ENCODE data around the gene ZC3H18. TPM values are rescaled to one million over a fixed set of nuclear protein-coding genes. Genes with fewer than 3 reads are reported as not detected.
"Not testable (repeated sequence)": the region's sequence is repeated elsewhere in the genome, so short reads cannot be mapped to it uniquely, and the experiment has no call there.

Gene ZC3H18
- total RNA-seq, 1 donor, result 13.3 TPM

- no peak for TF ChIP-seq CTCF (IDR thresholded peaks at IDR 0.05; ENCODE audit: insufficient read depth, low read length)
- no peak overlapping the region for H3K4me3 ChIP-seq (ENCODE audit: low read depth, low read length)
- DNase-seq (ENCODE audit: low read depth), result no peak
These were observed 37.9 kb downstream of the ZC3H18 start for GRCh38 chr16:88608076-88608475.

- not testable (repeated sequence) for H3K4me3 ChIP-seq (ENCODE audit: low read depth, low read length); DNase-seq (ENCODE audit: low read depth)
These were observed 39.2 kb downstream of the ZC3H18 start for GRCh38 chr16:88609426-88609825.

GRCh38 chr16:88610080-88610479, 39.9 kb downstream of the ZC3H18 start:
- TF ChIP-seq CTCF (IDR thresholded peaks at IDR 0.05; ENCODE audit: insufficient read depth, low read length), result peak; percentile 12
- no peak overlapping the region for H3K4me3 ChIP-seq (ENCODE audit: low read depth, low read length)
- no peak for DNase-seq (ENCODE audit: low read depth)

GRCh38 chr16:88610909-88611812, 41.0 kb downstream of the ZC3H18 start:
- H3K4me3 ChIP-seq (ENCODE audit: low read depth, low read length), result no peak overlapping the region
- no peak for DNase-seq (ENCODE audit: low read depth)
- no peak for TF ChIP-seq CTCF (IDR thresholded peaks at IDR 0.05; ENCODE audit: insufficient read depth, low read length)

GRCh38 chr16:88613293-88613692, 43.1 kb downstream of the ZC3H18 start:
- DNase-seq (ENCODE audit: low read depth), result no peak
- TF ChIP-seq CTCF (IDR thresholded peaks at IDR 0.05; ENCODE audit: insufficient read depth, low read length), result no peak
- H3K4me3 ChIP-seq (ENCODE audit: low read depth, low read length), result no peak overlapping the region

GRCh38 chr16:88613911-88614817, 44.0 kb downstream of the ZC3H18 start:
- no peak overlapping the region for H3K4me3 ChIP-seq (ENCODE audit: low read depth, low read length)
- no peak for TF ChIP-seq CTCF (IDR thresholded peaks at IDR 0.05; ENCODE audit: insufficient read depth, low read length)
- no peak for DNase-seq (ENCODE audit: low read depth)
